Measurements from ENCODE around the gene SKIL. TPM values are rescaled to one million over a fixed set of nuclear protein-coding genes. Genes with fewer than 3 reads are reported as not detected.
"Not testable (repeated sequence)": the region's sequence is repeated elsewhere in the genome, so short reads cannot be mapped to it uniquely, and the experiment has no call there.

The SKIL gene
- total RNA-seq, 4 donors from 2014 or later: 44.1 to 75.4 (median 58.9) TPM

- intact Hi-C loops (cut with DNase I): no loop called here
- no peak overlapping the region for H3K4me3 ChIP-seq (replicated peaks in 1 of 3)
- no peaks in the 10 kb centered on the region for H3K27me3 ChIP-seq
- no peak for DNase-seq
- H3K27ac ChIP-seq: no peak overlapping the region
- 88 to 90% methylated on average over 5 to 11 of the region's 24 CpGs for WGBS, 2 donors
- H3K4me1 ChIP-seq: no peaks in the 10 kb centered on the region
- TF ChIP-seq, protein P1, sequence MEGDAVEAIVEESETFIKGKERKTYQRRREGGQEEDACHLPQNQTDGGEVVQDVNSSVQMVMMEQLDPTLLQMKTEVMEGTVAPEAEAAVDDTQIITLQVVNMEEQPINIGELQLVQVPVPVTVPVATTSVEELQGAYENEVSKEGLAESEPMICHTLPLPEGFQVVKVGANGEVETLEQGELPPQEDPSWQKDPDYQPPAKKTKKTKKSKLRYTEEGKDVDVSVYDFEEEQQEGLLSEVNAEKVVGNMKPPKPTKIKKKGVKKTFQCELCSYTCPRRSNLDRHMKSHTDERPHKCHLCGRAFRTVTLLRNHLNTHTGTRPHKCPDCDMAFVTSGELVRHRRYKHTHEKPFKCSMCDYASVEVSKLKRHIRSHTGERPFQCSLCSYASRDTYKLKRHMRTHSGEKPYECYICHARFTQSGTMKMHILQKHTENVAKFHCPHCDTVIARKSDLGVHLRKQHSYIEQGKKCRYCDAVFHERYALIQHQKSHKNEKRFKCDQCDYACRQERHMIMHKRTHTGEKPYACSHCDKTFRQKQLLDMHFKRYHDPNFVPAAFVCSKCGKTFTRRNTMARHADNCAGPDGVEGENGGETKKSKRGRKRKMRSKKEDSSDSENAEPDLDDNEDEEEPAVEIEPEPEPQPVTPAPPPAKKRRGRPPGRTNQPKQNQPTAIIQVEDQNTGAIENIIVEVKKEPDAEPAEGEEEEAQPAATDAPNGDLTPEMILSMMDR (IDR thresholded peaks at IDR 0.05): no peak
- TF ChIP-seq POLR2A (IDR thresholded peaks at IDR 0.05): no peak
- H3K36me3 ChIP-seq: no peaks in the 10 kb centered on the region
- H3K9me3 ChIP-seq: no peaks in the 10 kb centered on the region
Observed at GRCh38 chr3:170327040-170327808, 30.3 kb upstream of the SKIL start.

- DNase-seq; intact Hi-C loops (cut with DNase I); H3K4me3 ChIP-seq (replicated peaks in 1 of 3); H3K9me3 ChIP-seq; H3K27me3 ChIP-seq; H3K27ac ChIP-seq; H3K4me1 ChIP-seq; H3K36me3 ChIP-seq: not testable (repeated sequence)
- 93 to 97% methylated on average over 7 of the region's 7 CpGs for WGBS, 2 donors
Observed at GRCh38 chr3:170327868-170328548, 29.5 kb upstream of the SKIL start.

DNA sequence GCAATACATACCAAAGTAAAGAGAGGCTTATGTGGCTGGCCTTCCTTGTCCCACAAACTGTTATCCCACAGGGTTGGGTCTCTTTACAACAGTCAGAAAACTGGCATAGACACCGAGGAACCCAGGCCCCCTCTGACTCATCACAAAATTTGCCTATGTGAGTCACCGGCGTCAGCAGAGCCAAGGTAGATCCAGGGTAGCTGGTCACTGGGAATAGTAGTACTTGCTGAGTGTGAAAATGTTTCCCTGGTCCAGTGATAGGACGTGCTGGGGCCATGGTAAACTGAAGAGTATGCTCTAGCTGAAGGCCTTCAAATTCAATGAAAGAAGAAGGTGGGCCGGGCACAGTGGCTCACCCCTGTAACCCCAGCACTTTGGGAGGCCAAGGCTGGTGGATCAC lies 27.1 kb upstream of the SKIL start:
- no peak for TF ChIP-seq POLR2A (IDR thresholded peaks at IDR 0.05)
- TF ChIP-seq, protein P1 (IDR thresholded peaks at IDR 0.05): no peak
- no peaks in the 10 kb centered on the region for H3K27me3 ChIP-seq
- no peak for DNase-seq
- H3K4me1 ChIP-seq: no peaks in the 10 kb centered on the region
- no peak overlapping the region for H3K27ac ChIP-seq
- no peaks in the 10 kb centered on the region for H3K9me3 ChIP-seq
- intact Hi-C loops (cut with DNase I): no loop called here
- WGBS, 2 donors: 86 to 95% methylated on average over 5 of the region's 5 CpGs
- no peaks in the 10 kb centered on the region for H3K36me3 ChIP-seq
- no peak overlapping the region for H3K4me3 ChIP-seq (replicated peaks in 1 of 3)

DNA sequence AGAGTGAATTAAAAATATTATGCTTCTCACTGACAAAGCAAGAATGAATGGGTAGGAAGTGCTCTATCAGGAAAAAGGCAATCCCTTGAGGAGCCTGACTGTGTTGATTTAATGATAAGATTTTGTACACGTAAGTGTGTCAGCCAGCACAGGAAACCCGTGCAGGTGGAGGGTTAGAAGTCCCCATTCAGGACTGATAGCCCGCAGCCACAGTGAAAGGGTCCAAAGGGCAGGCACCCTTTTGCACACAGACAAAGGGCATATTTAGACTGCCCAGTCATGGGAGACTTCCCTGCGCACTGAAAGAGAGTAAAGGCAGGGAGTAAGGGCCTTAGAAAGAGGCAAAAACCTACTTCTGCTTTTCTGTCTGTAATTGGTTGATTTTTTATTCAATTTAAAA lies 26.4 kb upstream of the SKIL start:
- DNase-seq: no peak
- TF ChIP-seq, protein P1 (IDR thresholded peaks at IDR 0.05): no peak
- TF ChIP-seq POLR2A (IDR thresholded peaks at IDR 0.05): no peak
- H3K27me3 ChIP-seq: no peaks in the 10 kb centered on the region
- H3K4me1 ChIP-seq: no peaks in the 10 kb centered on the region
- WGBS, 2 donors: 65 to 77% methylated on average over 4 of the region's 4 CpGs
- no peak overlapping the region for H3K4me3 ChIP-seq (replicated peaks in 1 of 3)
- H3K36me3 ChIP-seq: no peaks in the 10 kb centered on the region
- intact Hi-C loops (cut with DNase I): no loop called here
- H3K27ac ChIP-seq: no peak overlapping the region
- no peaks in the 10 kb centered on the region for H3K9me3 ChIP-seq

- no peak overlapping the region for H3K4me3 ChIP-seq (replicated peaks in 1 of 3)
- H3K4me1 ChIP-seq: no peaks in the 10 kb centered on the region
- H3K27me3 ChIP-seq: no peaks in the 10 kb centered on the region
- no peak overlapping the region for H3K27ac ChIP-seq
- intact Hi-C loops (cut with DNase I): no loop called here
- no peaks in the 10 kb centered on the region for H3K9me3 ChIP-seq
- H3K36me3 ChIP-seq: no peaks in the 10 kb centered on the region
- no peak for DNase-seq
- TF ChIP-seq, protein P1 (IDR thresholded peaks at IDR 0.05): no peak
- TF ChIP-seq POLR2A (IDR thresholded peaks at IDR 0.05): no peak
- 83 to 88% methylated on average over 3 of the region's 3 CpGs for WGBS, 2 donors
Observed at GRCh38 chr3:170337420-170337819, 20.1 kb upstream of the SKIL start.

Data from thyroid gland (tissue), 4 donors.